Measurements from ENCODE around the gene IFI27L2.

- TF ChIP-seq CTCF (IDR thresholded peaks at IDR 0.05) (no peak), POLR2A (IDR thresholded peaks at IDR 0.05) (no peak), EP300 (IDR thresholded peaks at IDR 0.05) (no peak)
Measured at GRCh38 chr14:94175011-94175745, 45.8 kb upstream of the IFI27L2 start.

Measured in stomach (tissue), 4 donors.